Central memory CD8-positive, alpha-beta T cell (primary cell): Measurements from ENCODE around the gene OR2H1.
"Not testable (repeated sequence)": the region's sequence is repeated elsewhere in the genome, so short reads cannot be mapped to it uniquely, and the experiment has no call there.

ENCODE experiments used
- ATAC-seq: fragments of 150-1000 bp; cut with Tn5 transposase; replicated peaks from 2 replicates; pipeline ENCODE4 v1.10.0; 2022; ENCODE audit warnings: mild to moderate bottlenecking, moderate FRiP score, moderate number of reproducible peaks; ENCODE audit not compliant: poor library complexity, severe bottlenecking; ENCODE audit errors: extremely low read depth
- DNase-seq, 2 donors: peaks; one replicate each; pipeline ENCODE4 v3.0.0; 2021; ENCODE audit warnings: low spot score in 2 of 2
- H3K27ac Mint-ChIP-seq: one replicate; pipeline ENCODE4 v1.8.0; 2022; ENCODE audit warnings: low read depth, mild to moderate bottlenecking, moderate library complexity, mixed read lengths
- H3K27me3 Mint-ChIP-seq: one replicate; pipeline ENCODE4 v1.8.0; 2022; ENCODE audit warnings: mixed read lengths
- H3K36me3 Mint-ChIP-seq: one replicate; pipeline ENCODE4 v1.8.0; 2022; ENCODE audit warnings: mild to moderate bottlenecking, moderate library complexity, mixed read lengths; ENCODE audit not compliant: insufficient read depth
- H3K4me1 Mint-ChIP-seq: one replicate; pipeline ENCODE4 v1.8.0; 2022; ENCODE audit warnings: mixed read lengths
- H3K4me3 Mint-ChIP-seq: one replicate; pipeline ENCODE4 v1.8.0; 2022; ENCODE audit warnings: mild to moderate bottlenecking, moderate library complexity, mixed read lengths
- H3K9me3 Mint-ChIP-seq: one replicate; pipeline ENCODE4 v1.8.0; 2022; ENCODE audit warnings: mixed read lengths

OR2H1 gene

GRCh38 chr6:29456971-29457370, at the start of gene OR2H1, which contains the start of gene OR11A1:
TSS of gene OR2H1 (plus strand) at chr6:29457155. CDS start at chr6:29461770, 4,615 bp downstream.
TSS of gene OR11A1 (minus strand) at chr6:29457071. CDS start at chr6:29427641, 29,430 bp downstream.
- ATAC-seq (no peak), DNase-seq (no peak)
- Mint-ChIP-seq H3K9me3 (no peaks in the 10 kb centered on the region), H3K4me1 (no peaks in the 10 kb centered on the region), H3K36me3 (no peaks in the 10 kb centered on the region), H3K27me3 (peaks cover 12% of the 10 kb centered on the region), H3K27ac (no peak within 1 kb of the TSS), H3K4me3 (no peak within 1 kb of the TSS)

DNA sequence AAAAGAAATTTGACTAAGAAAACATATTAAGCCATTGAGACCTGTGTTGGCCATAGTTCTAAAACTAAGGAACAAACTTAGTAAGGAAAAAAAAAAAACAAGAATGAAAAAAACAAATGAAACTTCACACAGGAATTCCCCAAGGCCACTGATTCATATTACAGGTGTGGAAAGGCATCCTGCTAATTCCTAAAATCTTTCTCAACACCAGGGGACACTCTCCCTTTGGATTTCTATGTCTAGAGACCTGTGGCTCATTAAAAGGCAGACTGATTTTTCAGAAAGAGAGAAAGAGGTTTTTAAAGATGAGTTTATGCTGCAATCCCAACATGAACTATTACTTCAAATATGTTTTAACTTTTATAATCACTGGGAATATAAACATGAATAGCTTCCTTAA, 42.4 kb upstream of the OR2H1 start, which contains the start of gene OR12D1:
Gene OR12D1, plus strand, starts transcription at position 341 of the 400 bp plus-strand sequence.
- peaks cover 11% of the 10 kb centered on the region for H3K9me3 Mint-ChIP-seq
- no peak for DNase-seq
- no peak within 1 kb of the TSS for H3K4me3 Mint-ChIP-seq
- no peaks in the 10 kb centered on the region for H3K36me3 Mint-ChIP-seq
- H3K4me1 Mint-ChIP-seq: no peaks in the 10 kb centered on the region
- ATAC-seq: no peak
- peaks cover 71% of the 10 kb centered on the region for H3K27me3 Mint-ChIP-seq
- no peak within 1 kb of the TSS for H3K27ac Mint-ChIP-seq

GRCh38 chr6:29419516-29419915, 37.4 kb upstream of the OR2H1 start:
- H3K4me3 Mint-ChIP-seq: no peak overlapping the region
- H3K36me3 Mint-ChIP-seq: peaks cover 1% of the 10 kb centered on the region
- H3K9me3 Mint-ChIP-seq: no peaks in the 10 kb centered on the region
- peaks cover 73% of the 10 kb centered on the region for H3K27me3 Mint-ChIP-seq
- no peaks in the 10 kb centered on the region for H3K4me1 Mint-ChIP-seq
- H3K27ac Mint-ChIP-seq: no peak overlapping the region
- no peak for ATAC-seq
- DNase-seq: no peak

DNA sequence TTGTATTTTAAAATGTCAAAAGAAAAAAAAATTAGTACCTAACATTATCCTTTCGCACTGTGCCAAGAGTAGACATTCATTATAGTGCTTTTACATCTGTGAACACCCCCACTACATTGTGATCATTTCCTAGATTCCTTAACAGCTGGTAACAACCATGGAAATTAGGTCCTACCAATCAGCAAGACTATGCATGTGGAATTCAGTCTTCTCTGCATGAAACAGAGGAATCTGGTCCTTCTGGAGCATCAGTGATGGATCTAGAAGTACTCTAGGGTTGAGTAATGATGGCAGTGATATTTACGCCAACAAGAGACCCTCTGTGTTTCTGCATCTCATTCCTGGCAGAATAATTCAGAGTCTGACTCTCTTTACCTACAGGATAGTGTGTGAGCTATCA, 32.8 kb upstream of the OR2H1 start:
- ATAC-seq: no peak
- no peaks in the 10 kb centered on the region for H3K4me1 Mint-ChIP-seq
- no peaks in the 10 kb centered on the region for H3K9me3 Mint-ChIP-seq
- H3K27ac Mint-ChIP-seq: no peak overlapping the region
- peaks cover 78% of the 10 kb centered on the region for H3K27me3 Mint-ChIP-seq
- H3K4me3 Mint-ChIP-seq: no peak overlapping the region
- no peak for DNase-seq
- H3K36me3 Mint-ChIP-seq: peaks cover 1% of the 10 kb centered on the region

DNA sequence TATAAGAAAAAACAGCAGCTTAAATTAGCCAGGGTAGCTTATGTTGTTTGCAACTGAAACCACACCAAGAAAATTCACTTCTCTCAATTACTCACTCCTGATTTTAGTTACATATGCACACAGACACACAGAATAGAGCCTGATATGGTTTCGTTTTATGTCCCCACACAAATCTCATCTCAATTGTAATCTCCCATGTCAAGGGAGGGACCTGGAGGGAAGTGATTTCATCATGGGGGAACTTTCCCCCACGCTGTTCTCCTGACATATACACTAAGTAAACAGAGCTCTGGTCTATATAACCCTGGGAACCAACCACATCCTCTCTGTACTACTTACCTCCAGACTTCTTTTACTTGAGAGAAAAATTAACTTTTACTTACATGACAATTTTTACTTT, 32.4 kb upstream of the OR2H1 start:
- peaks cover 76% of the 10 kb centered on the region for H3K27me3 Mint-ChIP-seq
- H3K27ac Mint-ChIP-seq: no peak overlapping the region
- no peak for DNase-seq
- H3K4me1 Mint-ChIP-seq: no peaks in the 10 kb centered on the region
- no peak overlapping the region for H3K4me3 Mint-ChIP-seq
- peaks cover 1% of the 10 kb centered on the region for H3K36me3 Mint-ChIP-seq
- H3K9me3 Mint-ChIP-seq: no peaks in the 10 kb centered on the region
- ATAC-seq: no peak

- Mint-ChIP-seq H3K27ac (no peak overlapping the region), H3K4me1 (no peaks in the 10 kb centered on the region), H3K27me3 (peaks cover 71% of the 10 kb centered on the region), H3K4me3 (no peak overlapping the region), H3K36me3 (peaks cover 1% of the 10 kb centered on the region), H3K9me3 (no peaks in the 10 kb centered on the region)
- ATAC-seq (no peak), DNase-seq (no peak)
These were observed 31.9 kb upstream of the OR2H1 start for GRCh38 chr6:29425075-29425474.

DNA sequence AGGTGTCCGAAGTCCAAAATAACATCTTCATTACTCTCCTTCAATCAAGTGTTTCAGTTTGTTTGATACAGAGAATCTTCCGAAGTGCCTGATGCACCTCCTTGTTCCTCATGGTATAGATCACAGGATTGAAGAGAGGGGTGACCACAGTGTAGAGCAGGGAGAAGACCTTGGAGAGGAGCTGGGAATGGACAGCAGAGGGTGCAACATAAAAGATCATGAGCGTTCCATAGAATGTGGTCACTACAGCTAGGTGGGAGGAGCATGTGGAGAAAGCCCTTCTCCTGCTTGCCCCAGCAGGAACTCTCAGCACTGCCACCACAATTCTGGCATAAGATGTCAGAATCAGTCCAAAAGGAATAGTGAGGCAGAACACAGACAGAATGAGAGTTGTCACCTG, 30.3 kb upstream of the OR2H1 start:
- ATAC-seq: no peak

GRCh38 chr6:29436730-29437129, 20.2 kb upstream of the OR2H1 start:
- H3K36me3 Mint-ChIP-seq, ATAC-seq, H3K4me1 Mint-ChIP-seq, H3K27ac Mint-ChIP-seq, H3K4me3 Mint-ChIP-seq, DNase-seq: not testable (repeated sequence)
- peaks cover 10% of the 10 kb centered on the region for H3K9me3 Mint-ChIP-seq
- H3K27me3 Mint-ChIP-seq: peaks cover 83% of the 10 kb centered on the region

More for the DNA sequence above, 30.3 kb upstream of the OR2H1 start:
- no peaks in the 10 kb centered on the region for H3K4me1 Mint-ChIP-seq
- peaks cover 61% of the 10 kb centered on the region for H3K27me3 Mint-ChIP-seq
- no peak overlapping the region for H3K4me3 Mint-ChIP-seq
- no peak for DNase-seq
- H3K27ac Mint-ChIP-seq: no peak overlapping the region
- no peaks in the 10 kb centered on the region for H3K9me3 Mint-ChIP-seq
- H3K36me3 Mint-ChIP-seq: peaks cover 1% of the 10 kb centered on the region

GRCh38 chr6:29439006-29439405, 17.9 kb upstream of the OR2H1 start, which contains the start of gene OR10C1:
TSS of gene OR10C1 (plus strand) at chr6:29439306. CDS start at chr6:29440016, 710 bp downstream.
- ATAC-seq: no peak
- DNase-seq: no peak
- H3K27ac Mint-ChIP-seq: no peak within 1 kb of the TSS
- H3K9me3 Mint-ChIP-seq: peaks cover 6% of the 10 kb centered on the region
- H3K27me3 Mint-ChIP-seq: peaks cover 81% of the 10 kb centered on the region
- no peaks in the 10 kb centered on the region for H3K36me3 Mint-ChIP-seq
- no peak within 1 kb of the TSS for H3K4me3 Mint-ChIP-seq
- no peaks in the 10 kb centered on the region for H3K4me1 Mint-ChIP-seq

DNA sequence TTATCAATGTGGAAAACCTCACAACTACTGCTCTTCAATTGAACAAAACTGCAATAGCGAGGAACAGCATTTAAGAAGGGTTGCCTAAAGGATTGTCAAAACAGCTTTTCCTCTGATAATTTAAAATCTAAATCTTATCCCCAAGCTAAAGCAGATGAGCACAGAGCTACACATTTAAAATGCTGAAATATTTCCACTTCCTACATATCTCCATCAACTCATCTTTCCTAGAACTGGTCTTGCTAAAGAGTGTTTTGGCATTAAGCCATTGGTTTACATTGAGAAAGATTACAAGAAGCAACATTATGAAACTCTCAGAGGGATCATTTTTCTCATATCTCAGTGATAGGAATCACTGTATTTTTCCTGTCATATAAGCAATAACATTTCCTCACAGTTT, 14.2 kb upstream of the OR2H1 start:
- Mint-ChIP-seq H3K9me3 (no peaks in the 10 kb centered on the region), H3K4me3 (no peak overlapping the region), H3K27ac (no peak overlapping the region), H3K36me3 (no peaks in the 10 kb centered on the region), H3K4me1 (no peaks in the 10 kb centered on the region), H3K27me3 (peaks cover 93% of the 10 kb centered on the region)
- DNase-seq (no peak), ATAC-seq (no peak)

DNA sequence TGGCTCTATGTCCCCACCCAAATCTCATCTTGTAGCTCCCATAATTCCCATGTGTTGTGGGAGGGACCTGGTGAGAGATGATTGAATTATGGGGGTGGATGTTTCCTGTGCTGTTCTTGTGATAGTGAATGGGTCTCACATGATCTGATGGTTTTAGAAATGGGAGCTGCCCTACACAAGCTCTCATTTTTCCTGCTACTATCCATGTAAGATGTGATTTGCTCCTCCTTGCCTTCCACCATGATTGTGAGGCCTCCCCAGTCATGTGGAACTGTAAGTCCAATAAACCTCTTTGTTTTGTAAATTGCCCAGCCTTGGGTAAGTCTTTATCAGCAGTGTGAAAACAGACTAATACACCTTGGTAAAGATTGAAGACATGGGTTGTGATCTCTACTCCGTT, 12.9 kb upstream of the OR2H1 start:
- peaks cover 97% of the 10 kb centered on the region for H3K27me3 Mint-ChIP-seq
- ATAC-seq, H3K36me3 Mint-ChIP-seq, H3K4me1 Mint-ChIP-seq, H3K4me3 Mint-ChIP-seq, H3K9me3 Mint-ChIP-seq, DNase-seq, H3K27ac Mint-ChIP-seq: not testable (repeated sequence)

- Mint-ChIP-seq H3K27ac (no peak overlapping the region), H3K36me3 (no peaks in the 10 kb centered on the region), H3K9me3 (peaks cover 8% of the 10 kb centered on the region), H3K27me3 (peaks cover 97% of the 10 kb centered on the region), H3K4me3 (no peak overlapping the region), H3K4me1 (no peaks in the 10 kb centered on the region)
- DNase-seq: no peak
- no peak for ATAC-seq
These were observed 9.3 kb upstream of the OR2H1 start for GRCh38 chr6:29447670-29448069.

- Mint-ChIP-seq H3K36me3 (no peaks in the 10 kb centered on the region), H3K9me3 (peaks cover 8% of the 10 kb centered on the region), H3K4me3 (no peak overlapping the region), H3K27me3 (peaks cover 58% of the 10 kb centered on the region), H3K4me1 (no peaks in the 10 kb centered on the region), H3K27ac (no peak overlapping the region)
- no peak for DNase-seq
- ATAC-seq: no peak
These were observed 5.3 kb upstream of the OR2H1 start for GRCh38 chr6:29451471-29452193.
